Activated CD4-positive, alpha-beta memory T cell treated with anti-CD3 and anti-CD28 coated beads for 36 hours (primary cell): ENCODE results near the gene C1orf226. TPM values are rescaled to one million over a fixed set of nuclear protein-coding genes. Genes with fewer than 3 reads are reported as not detected.
"Not testable (repeated sequence)": the region's sequence is repeated elsewhere in the genome, so short reads cannot be mapped to it uniquely, and the experiment has no call there.

Experiments used
- CTCF ChIA-PET: fragments of 350-600 bp; sonication (Branson Sonifier 250); formaldehyde crosslinking; loops from one replicate; lab custom pipeline; 2021; ENCODE audit warnings: antibody characterized with exemption, inconsistent platforms; lab: Charles Lee
- POLR2A ChIA-PET: fragments of 350-600 bp; sonication (Branson Sonifier 250); formaldehyde crosslinking; loops from one replicate; lab custom pipeline; 2021; ENCODE audit warnings: antibody characterized with exemption; lab: Charles Lee
- DNase-seq: peaks from one replicate; pipeline ENCODE4 v3.0.0-alpha.2; 2020
- H3K27ac Mint-ChIP-seq: one replicate; pipeline ENCODE4 v1.8.0; 2021; ENCODE audit warnings: mixed read lengths
- H3K27me3 Mint-ChIP-seq: one replicate; pipeline ENCODE4 v1.8.0; 2021; ENCODE audit warnings: mixed read lengths
- H3K36me3 Mint-ChIP-seq: one replicate; pipeline ENCODE4 v1.8.0; 2021; ENCODE audit warnings: mixed read lengths
- H3K4me1 Mint-ChIP-seq: one replicate; pipeline ENCODE4 v1.8.0; 2021; ENCODE audit warnings: low read depth, mixed read lengths
- H3K4me3 Mint-ChIP-seq: one replicate; pipeline ENCODE4 v1.8.0; 2021; ENCODE audit warnings: mild to moderate bottlenecking, mixed read lengths
- H3K9me3 Mint-ChIP-seq: one replicate; pipeline ENCODE4 v1.8.0; 2021; ENCODE audit warnings: mixed read lengths
- intact Hi-C: fragments of 100-400 bp; cut with micrococcal nuclease; formaldehyde crosslinking; loops from one replicate; pipeline ENCODE4 v1.15.1; 2023
- total RNA-seq, 2 experiments: library from RNA; stranded (reverse); gene quantifications; one replicate each; pipeline ENCODE4 v1.2.3, GENCODE V29; 2021

Gene C1orf226, protein sequence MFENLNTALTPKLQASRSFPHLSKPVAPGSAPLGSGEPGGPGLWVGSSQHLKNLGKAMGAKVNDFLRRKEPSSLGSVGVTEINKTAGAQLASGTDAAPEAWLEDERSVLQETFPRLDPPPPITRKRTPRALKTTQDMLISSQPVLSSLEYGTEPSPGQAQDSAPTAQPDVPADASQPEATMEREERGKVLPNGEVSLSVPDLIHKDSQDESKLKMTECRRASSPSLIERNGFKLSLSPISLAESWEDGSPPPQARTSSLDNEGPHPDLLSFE
- total RNA-seq: under 1 TPM; 0.10 to 0.12 TPM

DNA sequence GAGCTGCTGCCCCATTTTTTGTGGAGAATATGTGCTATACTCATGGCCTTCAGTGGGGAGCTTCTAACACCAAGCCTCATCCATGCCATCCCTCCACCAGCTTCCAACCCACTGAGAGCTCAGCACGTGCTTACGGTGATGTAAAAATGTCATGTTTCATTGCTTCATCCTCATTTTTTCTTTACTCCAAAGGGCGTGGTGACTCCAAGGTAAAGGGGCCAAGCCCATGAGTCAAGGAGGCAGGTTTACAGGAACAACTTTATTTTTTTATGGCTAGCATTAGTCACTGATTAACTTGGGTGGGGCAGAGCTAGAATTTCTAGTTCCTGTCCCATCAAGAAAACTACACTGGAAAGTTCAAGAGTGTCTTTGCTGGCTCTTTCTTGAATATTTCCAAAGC is at the start of gene C1orf226:
Gene C1orf226 (plus strand): TSS at position 346 of the 400 bp plus-strand sequence. CDS start 174 bp downstream, outside the sequence.
- H3K27me3 Mint-ChIP-seq: no peaks in the 10 kb centered on the region
- H3K27ac Mint-ChIP-seq: no peak within 1 kb of the TSS
- no peaks in the 10 kb centered on the region for H3K4me1 Mint-ChIP-seq
- no peak within 1 kb of the TSS for H3K4me3 Mint-ChIP-seq
- intact Hi-C loops: no loop called here
- no peaks in the 10 kb centered on the region for H3K36me3 Mint-ChIP-seq
- ChIA-PET CTCF (interaction anchor here (0.5 kb wide), 1 partner anchor 714 kb away, joined by 3 read pairs; no protein-coding TSS in a partner anchor), POLR2A (no interaction called here)
- no peak for DNase-seq
- no peaks in the 10 kb centered on the region for H3K9me3 Mint-ChIP-seq

DNA sequence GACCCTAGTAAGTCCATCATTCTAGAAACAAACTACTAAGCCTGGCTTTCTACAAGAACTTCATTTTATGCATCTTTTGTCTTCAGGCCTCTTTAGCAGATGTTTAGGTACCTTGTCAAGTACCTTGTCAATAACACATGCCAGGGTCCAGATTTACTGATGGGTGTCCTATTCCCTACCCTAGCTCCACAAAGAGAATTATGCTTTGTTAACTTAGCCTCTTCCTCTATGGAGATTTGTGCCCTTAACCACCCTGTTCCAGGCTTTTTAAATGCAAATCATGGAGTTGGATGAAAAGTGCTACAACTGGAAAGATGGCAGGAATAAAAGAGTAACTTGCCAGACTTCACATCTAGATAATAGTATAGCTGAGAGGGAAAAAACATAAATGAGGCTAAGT is 47.5 kb upstream of the C1orf226 start:
- POLR2A ChIA-PET: no interaction called here
- Mint-ChIP-seq H3K36me3 (no peaks in the 10 kb centered on the region), H3K4me3 (no peak overlapping the region), H3K4me1 (no peaks in the 10 kb centered on the region), H3K27ac (no peak overlapping the region), H3K27me3 (peaks cover 13% of the 10 kb centered on the region), H3K9me3 (no peaks in the 10 kb centered on the region)
- CTCF ChIA-PET: no interaction called here
- no peak for DNase-seq
- intact Hi-C loops: no loop called here

DNA sequence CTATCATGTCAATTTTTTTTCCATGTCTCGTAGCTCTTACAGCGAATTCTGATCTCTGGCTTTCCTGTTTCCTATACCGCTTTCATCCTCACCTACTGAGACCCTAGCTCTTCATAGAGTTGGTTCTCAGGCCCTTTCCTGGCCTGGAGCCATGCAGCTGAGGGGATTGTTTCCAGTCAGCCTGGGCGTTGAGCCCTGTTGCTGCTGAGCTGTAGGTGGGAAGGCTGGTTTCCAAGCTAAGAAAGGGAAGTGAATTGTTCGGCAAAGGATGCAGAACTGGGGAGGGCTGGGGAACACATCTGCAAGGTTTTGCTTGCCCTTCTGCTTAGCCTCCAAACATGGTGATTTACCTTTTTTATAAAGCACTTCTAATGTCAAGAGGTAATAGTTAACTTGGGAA is 46.4 kb upstream of the C1orf226 start:
- POLR2A ChIA-PET: no interaction called here
- intact Hi-C loops: no loop called here
- DNase-seq: no peak
- Mint-ChIP-seq H3K9me3 (no peaks in the 10 kb centered on the region), H3K27ac (no peak overlapping the region), H3K27me3 (peaks cover 13% of the 10 kb centered on the region), H3K36me3 (no peaks in the 10 kb centered on the region), H3K4me3 (no peak overlapping the region), H3K4me1 (no peaks in the 10 kb centered on the region)
- CTCF ChIA-PET: no interaction called here

DNA sequence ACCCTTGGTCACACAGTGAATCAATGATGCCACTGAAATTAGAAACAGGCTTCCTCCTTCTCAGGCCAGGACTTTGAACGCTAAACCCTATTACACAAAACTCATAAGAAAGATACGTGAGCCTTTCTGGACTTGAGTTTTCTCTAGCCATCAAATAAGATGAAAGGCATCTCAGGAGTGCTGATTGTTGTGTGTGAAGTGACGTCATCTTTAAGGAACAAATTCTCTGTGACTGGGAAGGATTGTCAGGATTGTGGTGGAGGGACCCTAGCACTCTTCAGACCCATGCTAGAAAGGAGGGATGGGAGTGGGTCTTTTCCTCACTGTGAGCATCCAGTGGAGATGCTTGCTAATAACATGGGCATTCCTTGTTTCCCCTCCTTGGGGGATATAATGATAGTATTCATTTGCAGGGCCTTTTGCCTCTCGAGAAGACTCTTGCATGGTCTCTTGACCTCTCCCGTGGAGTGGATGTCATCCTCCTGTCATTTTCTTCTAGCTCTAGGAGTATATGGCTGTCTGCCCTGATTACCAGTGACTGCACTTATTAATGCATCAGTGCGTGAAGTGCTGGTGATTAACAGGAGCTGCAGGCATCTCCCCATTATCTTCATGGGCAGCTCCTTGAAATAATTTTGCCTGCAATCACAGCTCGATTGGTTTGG is 44.8 kb upstream of the C1orf226 start:
- H3K27me3 Mint-ChIP-seq: peaks cover 15% of the 10 kb centered on the region
- no peak overlapping the region for H3K4me3 Mint-ChIP-seq
- H3K4me1 Mint-ChIP-seq: no peaks in the 10 kb centered on the region
- intact Hi-C loops: no loop called here
- no peaks in the 10 kb centered on the region for H3K36me3 Mint-ChIP-seq
- H3K27ac Mint-ChIP-seq: no peak overlapping the region
- CTCF ChIA-PET: no interaction called here
- POLR2A ChIA-PET: no interaction called here
- DNase-seq: no peak
- no peaks in the 10 kb centered on the region for H3K9me3 Mint-ChIP-seq

DNA sequence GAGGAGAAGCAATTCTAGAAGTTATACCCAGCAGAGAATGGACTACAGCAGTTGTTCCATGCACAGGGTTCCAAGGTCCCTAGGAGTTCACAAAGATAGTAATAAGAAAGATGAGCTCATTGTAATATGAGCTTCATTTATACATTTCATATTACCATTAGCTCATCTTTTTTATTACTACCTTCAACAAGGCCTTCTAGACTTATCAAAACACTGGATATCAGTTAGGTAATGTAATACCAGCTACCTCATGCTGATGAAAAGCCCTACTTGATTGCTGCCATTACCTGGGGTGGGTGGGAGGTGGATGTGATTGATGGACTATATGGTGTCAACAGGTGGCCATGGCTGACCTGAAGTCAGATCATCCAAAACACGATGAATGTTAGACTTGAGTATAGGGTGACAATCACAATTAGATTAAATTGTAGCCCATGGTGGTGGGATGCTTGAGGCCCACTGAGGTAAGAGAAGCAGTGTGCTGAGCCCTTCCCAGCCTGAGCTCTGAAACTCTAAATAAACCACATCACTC is 39.0 kb upstream of the C1orf226 start:
- POLR2A ChIA-PET: no interaction called here
- Mint-ChIP-seq H3K4me3 (no peak overlapping the region), H3K4me1 (no peaks in the 10 kb centered on the region), H3K36me3 (no peaks in the 10 kb centered on the region), H3K27me3 (peaks cover 10% of the 10 kb centered on the region), H3K9me3 (no peaks in the 10 kb centered on the region), H3K27ac (no peak overlapping the region)
- no peak for DNase-seq
- intact Hi-C loops: no loop called here
- CTCF ChIA-PET: no interaction called here

DNA sequence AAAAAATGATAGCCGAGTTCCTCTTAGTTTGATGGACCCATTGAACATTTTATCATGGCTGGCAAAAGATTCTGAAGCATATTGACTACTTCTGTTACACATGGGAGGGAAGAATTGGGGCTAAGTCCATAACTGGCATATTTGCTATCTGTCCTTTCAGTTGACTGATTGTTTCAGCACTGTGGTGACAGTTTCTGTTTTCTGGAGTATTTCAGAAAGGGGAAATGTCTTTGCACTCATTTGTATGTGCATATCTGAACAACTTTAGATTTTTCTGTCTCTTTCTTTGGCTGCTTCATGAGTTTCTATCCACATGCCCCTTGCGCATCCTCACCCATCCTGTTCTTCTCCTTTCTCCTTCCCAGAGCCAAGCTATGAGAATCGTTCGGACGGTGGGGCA is 38.1 kb upstream of the C1orf226 start:
- Mint-ChIP-seq H3K4me3 (no peak overlapping the region), H3K9me3 (no peaks in the 10 kb centered on the region), H3K27ac (no peak overlapping the region), H3K4me1 (no peaks in the 10 kb centered on the region), H3K36me3 (no peaks in the 10 kb centered on the region), H3K27me3 (peaks cover 6% of the 10 kb centered on the region)
- DNase-seq: no peak
- intact Hi-C loops: no loop called here
- ChIA-PET POLR2A (no interaction called here), CTCF (no interaction called here)

DNA sequence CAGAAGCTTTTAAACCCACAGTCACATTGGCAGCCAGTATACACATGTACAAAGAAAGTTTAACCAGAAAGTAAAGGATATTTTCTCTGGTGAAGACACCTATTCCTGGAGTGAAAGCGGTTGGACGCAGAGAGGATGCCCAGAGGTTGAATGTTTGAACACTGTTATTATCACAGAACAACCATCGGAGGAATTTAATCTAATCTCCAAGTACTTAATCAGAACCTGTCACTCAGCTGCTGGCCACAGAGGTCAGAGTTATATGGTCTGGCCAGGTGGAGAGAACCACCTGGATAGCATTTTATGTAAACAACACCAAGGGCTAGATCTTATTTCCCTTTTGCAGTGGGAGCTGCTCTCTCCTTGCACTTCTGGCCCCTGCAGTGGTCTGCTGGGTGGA is 34.2 kb upstream of the C1orf226 start:
- no peak for DNase-seq
- H3K27ac Mint-ChIP-seq: no peak overlapping the region
- peaks cover 7% of the 10 kb centered on the region for H3K27me3 Mint-ChIP-seq
- intact Hi-C loops: no loop called here
- H3K4me1 Mint-ChIP-seq: no peaks in the 10 kb centered on the region
- no peaks in the 10 kb centered on the region for H3K36me3 Mint-ChIP-seq
- CTCF ChIA-PET: no interaction called here
- no peak overlapping the region for H3K4me3 Mint-ChIP-seq
- POLR2A ChIA-PET: no interaction called here
- no peaks in the 10 kb centered on the region for H3K9me3 Mint-ChIP-seq

DNA sequence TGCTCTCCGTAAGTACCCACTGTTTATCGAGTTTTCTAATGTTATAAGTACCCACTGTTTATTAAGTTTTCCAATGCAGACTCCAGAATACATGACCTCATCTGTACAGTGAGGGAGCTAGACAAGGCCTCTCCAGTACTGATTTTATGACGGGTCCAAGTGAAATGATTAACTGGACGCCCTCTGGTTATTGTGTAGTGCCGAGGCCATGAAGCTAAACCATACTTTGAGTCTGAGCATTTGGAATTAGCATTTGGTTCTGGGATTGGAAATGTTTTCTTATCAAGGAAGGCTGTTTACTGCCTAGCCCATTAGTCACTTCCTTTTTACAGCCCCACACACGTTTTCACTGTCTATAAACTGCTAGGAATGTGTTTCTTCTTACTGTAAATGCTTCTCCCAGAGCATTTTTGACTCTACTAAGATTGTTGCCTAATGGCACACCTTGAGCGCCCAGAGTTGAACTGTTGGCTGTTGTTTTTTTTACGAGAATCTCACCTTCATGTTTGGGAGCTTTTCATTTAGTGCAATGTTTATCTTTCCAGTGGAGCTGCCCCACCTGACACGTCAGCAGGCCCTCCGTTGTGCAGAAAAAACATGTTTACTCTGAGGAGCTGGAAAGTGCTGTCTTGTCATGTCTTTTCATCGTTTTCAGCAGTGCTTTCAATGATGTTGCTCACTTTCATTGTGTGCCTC is 31.7 kb upstream of the C1orf226 start:
- Mint-ChIP-seq H3K9me3 (no peaks in the 10 kb centered on the region), H3K27ac (no peak overlapping the region), H3K27me3 (peaks cover 7% of the 10 kb centered on the region), H3K4me1 (no peaks in the 10 kb centered on the region), H3K4me3 (no peak overlapping the region), H3K36me3 (no peaks in the 10 kb centered on the region)
- CTCF ChIA-PET: no interaction called here
- POLR2A ChIA-PET: no interaction called here
- no peak for DNase-seq
- intact Hi-C loops: no loop called here

DNA sequence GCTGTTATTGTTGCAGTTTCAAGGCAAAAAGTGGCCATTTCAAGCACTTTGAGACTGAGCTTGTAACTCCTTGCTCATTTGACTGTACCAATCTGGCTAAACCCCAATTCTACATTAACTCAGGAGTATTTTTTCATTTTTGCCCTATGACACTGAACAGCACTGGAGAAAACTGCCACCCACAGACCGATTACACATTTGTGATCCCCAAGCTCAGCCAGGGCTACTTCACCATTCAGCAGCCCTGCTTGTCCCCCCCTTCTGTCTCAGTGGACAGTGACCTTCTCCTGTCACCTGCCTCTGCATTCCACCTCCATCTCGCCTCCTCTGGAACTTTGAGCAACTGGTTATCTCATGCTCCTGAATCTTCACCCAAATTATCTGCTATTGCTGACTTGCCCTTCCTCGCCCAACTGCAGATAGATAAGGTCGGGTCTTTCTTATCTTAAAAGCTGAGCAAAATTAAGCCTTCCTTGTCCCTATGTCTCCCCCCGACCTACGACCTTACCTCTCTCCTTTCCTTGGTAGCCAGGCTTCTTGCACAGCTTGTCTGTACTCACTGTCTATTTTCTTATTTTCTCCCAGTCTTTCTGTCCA is 30.2 kb upstream of the C1orf226 start:
- no peak for DNase-seq
- H3K9me3 Mint-ChIP-seq: no peaks in the 10 kb centered on the region
- H3K4me1 Mint-ChIP-seq: no peaks in the 10 kb centered on the region
- no peak overlapping the region for H3K27ac Mint-ChIP-seq
- CTCF ChIA-PET: no interaction called here
- POLR2A ChIA-PET: no interaction called here
- no peaks in the 10 kb centered on the region for H3K36me3 Mint-ChIP-seq
- intact Hi-C loops: no loop called here
- H3K27me3 Mint-ChIP-seq: peaks cover 7% of the 10 kb centered on the region
- H3K4me3 Mint-ChIP-seq: no peak overlapping the region

DNA sequence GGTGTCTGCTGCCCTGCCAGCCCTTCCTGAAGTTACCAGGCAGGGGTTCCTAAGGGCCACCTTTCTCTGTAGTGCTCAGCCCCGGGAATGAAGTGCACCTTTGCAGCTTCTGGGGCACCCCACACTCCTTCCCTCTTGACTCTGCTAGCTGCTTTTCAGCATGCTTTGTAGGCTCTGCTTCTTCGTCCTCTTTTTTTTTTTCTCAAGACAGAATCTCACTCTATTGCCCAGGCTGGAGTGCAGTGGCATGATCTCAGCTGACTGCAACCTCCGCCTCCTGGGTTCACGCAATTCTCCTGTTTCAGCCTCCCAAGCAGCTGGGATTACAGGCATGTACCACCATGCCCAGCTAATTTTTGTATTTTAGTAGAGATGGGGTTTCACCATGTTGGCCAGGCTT is 29.7 kb upstream of the C1orf226 start:
- CTCF ChIA-PET, POLR2A ChIA-PET, H3K27ac Mint-ChIP-seq: not testable (repeated sequence)

DNA sequence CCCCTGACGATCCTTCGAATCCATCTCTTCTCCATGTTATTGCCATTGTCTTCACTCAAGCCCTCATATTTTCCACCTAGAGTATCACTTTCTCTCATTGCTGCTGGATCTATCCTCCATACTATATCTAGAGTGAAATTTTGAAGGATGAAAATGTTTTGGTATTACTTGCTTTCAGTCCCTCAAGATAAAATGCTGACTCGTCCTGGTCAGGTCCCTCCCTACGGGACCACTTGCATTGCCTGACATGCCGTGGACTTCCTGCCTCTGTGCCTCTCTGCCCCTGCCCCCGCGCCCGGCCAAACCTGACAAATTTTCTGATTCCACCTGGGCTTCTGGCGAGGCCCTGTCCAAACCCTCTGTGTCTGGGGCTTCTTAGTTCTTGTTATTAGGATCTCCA is 28.4 kb upstream of the C1orf226 start:
- DNase-seq: no peak
- Mint-ChIP-seq H3K4me1 (no peaks in the 10 kb centered on the region), H3K36me3 (no peaks in the 10 kb centered on the region), H3K27ac (no peak overlapping the region), H3K9me3 (no peaks in the 10 kb centered on the region), H3K27me3 (peaks cover 11% of the 10 kb centered on the region), H3K4me3 (no peak overlapping the region)
- ChIA-PET POLR2A (no interaction called here), CTCF (interaction anchor here (1.2 kb wide), 1 partner anchor 260 kb away, joined by 3 read pairs; no protein-coding TSS in a partner anchor)
- intact Hi-C loops: no loop called here

More for the DNA sequence above, 29.7 kb upstream of the C1orf226 start:
- H3K4me1 Mint-ChIP-seq, DNase-seq, H3K36me3 Mint-ChIP-seq, H3K4me3 Mint-ChIP-seq, H3K27me3 Mint-ChIP-seq, intact Hi-C loops, H3K9me3 Mint-ChIP-seq: not testable (repeated sequence)

DNA sequence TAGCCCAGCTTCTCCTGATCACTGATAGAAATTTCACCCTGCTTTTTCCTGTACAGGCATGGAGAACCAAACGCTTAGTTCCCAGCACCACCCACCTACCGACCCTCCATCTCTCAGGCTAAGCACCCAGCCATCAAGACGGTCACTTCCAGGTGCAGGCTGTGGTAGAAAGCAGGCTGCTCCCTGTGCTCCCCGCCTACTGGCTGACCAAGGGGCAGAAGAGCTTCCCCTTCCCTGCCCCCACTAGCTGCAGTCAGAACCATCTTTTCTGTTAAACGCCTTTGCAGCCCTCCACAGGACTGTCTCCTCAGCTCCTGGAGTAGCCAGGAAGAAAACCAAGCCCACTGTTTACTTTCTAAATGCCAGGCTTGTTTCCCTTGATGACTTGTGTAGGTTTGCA is 27.8 kb upstream of the C1orf226 start:
- POLR2A ChIA-PET: no interaction called here
- Mint-ChIP-seq H3K4me1 (no peaks in the 10 kb centered on the region), H3K27me3 (peaks cover 11% of the 10 kb centered on the region), H3K9me3 (no peaks in the 10 kb centered on the region), H3K27ac (no peak overlapping the region), H3K4me3 (no peak overlapping the region), H3K36me3 (no peaks in the 10 kb centered on the region)
- DNase-seq: no peak
- CTCF ChIA-PET: interaction anchor here (1.2 kb wide), 1 partner anchor 259 kb away, joined by 3 read pairs; no protein-coding TSS in a partner anchor
- intact Hi-C loops: no loop called here
